Uterus (tissue), 4 donors: ENCODE measurements around the gene FPGS. TPM values are rescaled to one million over a fixed set of nuclear protein-coding genes. Genes with fewer than 3 reads are reported as not detected.
A peak's percentile ranks its signal among the peaks of the same experiment; 100 is the strongest.

Source experiments
- DNase-seq, 2 donors: peaks; one replicate each; pipeline ENCODE4 v3.0.0-alpha.2; 2019 to 2020
- H3K27ac ChIP-seq, 2 donors: fragments of 200-600 bp; sonication (generic); 1 replicate in 1 of 2; 2 replicates in 1 of 2; pipeline ENCODE4 v1.5.1; 2016 to 2018
- H3K27me3 ChIP-seq, 2 donors: fragments of 200-600 bp; sonication (generic); one replicate each; pipeline ENCODE4 v1.5.1; 2018 to 2019; ENCODE audit warnings: control low read depth in 1 of 2
- H3K36me3 ChIP-seq, 2 donors: fragments of 200-600 bp; sonication (generic); one replicate each; pipeline ENCODE4 v1.5.1; 2019; ENCODE audit warnings: control low read depth in 1 of 2
- H3K4me1 ChIP-seq, 2 donors: fragments of 200-600 bp; sonication (generic); one replicate each; pipeline ENCODE4 v1.5.1; 2018 to 2019; ENCODE audit warnings: control low read depth in 1 of 2
- H3K4me3 ChIP-seq, 2 donors: fragments of 200-600 bp; sonication (generic); 1 replicate in 1 of 2; 2 replicates in 1 of 2; pipeline ENCODE4 v1.5.1; 2018 to 2019; ENCODE audit warnings: mild to moderate bottlenecking in 1 of 2
- H3K9me3 ChIP-seq, 2 donors: fragments of 200-600 bp; sonication (generic); one replicate each; pipeline ENCODE4 v1.5.1; 2019; ENCODE audit warnings: control low read depth in 1 of 2
- POLR2A ChIP-seq, 2 donors: fragments of 450-650 bp; IDR thresholded peaks; one replicate each; pipeline ENCODE4 v1.6.1; 2016; ENCODE audit warnings: antibody characterized with exemption in 2 of 2, mild to moderate bottlenecking in 1 of 2, moderate library complexity in 1 of 2
- intact Hi-C: fragments of 100-400 bp; cut with DNase I; formaldehyde crosslinking; loops from one replicate; pipeline ENCODE4 v1.15.1; 2023; ENCODE audit warnings: low total_unique reads
- total RNA-seq, 4 donors: library from RNA; depleted of rRNA in 3 of 4; stranded (reverse); fragments of >200 nt in 3 of 4; gene quantifications; one replicate each; pipeline versions ENCODE4 v1.1.0 to v1.2.4, GENCODE V29; 2014 to 2023
- TF ChIP-seq, protein P1 (sequence below), 4 experiments: fragments of 200-600 bp in 2 of 4; fragments of 450-650 bp in 2 of 4; sonication (generic) in 2 of 4; IDR thresholded peaks; one replicate each; pipeline ENCODE4 v1.5.1; 2016 to 2019; ENCODE audit warnings: antibody characterized with exemption in 4 of 4, mild to moderate bottlenecking in 2 of 4, moderate library complexity in 1 of 4
- donor health status: DM: yes; HTN: yes; CAD: no.

FPGS gene
- 100 to 1,000 TPM in 1 of 4 donors, 10 to 100 TPM in 3; 11.5 to 128 (median 46.6) TPM for total RNA-seq

DNA sequence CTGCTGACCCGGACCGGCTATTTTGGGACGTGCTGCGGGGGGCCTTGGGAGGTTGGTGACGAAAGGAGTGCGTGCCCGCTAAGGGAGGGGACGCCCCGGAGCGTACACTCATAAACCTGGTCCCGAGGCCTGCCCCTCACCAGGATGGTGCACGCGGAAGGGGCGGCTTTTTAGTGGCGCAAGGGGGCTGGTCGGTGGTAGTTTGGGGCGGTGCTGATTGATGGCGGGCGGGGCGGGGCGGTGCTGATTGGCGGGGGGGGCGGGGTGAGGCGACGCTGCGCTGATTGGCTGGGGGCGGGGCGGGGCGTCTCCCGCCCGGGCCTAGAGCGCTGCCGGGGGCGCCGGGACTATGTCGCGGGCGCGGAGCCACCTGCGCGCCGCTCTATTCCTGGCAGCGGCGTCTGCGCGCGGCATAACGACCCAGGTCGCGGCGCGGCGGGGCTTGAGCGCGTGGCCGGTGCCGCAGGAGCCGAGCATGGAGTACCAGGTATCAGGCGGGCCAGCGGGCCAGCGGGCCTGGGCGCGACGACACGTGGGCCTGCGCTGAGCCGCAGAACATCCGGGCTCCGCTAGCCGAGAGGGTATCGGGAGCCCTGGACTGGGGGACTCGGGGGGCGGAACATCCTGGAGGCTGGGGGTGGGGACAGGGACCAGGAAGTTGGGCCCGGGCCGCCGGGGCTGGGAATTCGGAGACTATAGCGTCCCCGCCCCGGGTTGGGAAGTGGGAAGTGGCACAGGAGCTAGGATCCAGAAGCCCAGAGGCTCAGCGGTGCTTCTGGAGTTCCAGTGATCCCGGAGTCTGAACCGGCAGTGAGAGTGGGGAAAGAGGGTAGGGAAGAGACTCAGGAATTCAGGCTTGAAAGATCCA, at the start of gene FPGS:
TSS of gene FPGS (plus strand) at position 307 of the 868 bp plus-strand sequence. CDS start at position 350, 43 bp downstream.
- peak; percentile 86 to 89 for DNase-seq
- peak within 1 kb of the TSS; percentile 67 to 82 for H3K4me3 ChIP-seq
- intact Hi-C loops: no loop called here

DNA sequence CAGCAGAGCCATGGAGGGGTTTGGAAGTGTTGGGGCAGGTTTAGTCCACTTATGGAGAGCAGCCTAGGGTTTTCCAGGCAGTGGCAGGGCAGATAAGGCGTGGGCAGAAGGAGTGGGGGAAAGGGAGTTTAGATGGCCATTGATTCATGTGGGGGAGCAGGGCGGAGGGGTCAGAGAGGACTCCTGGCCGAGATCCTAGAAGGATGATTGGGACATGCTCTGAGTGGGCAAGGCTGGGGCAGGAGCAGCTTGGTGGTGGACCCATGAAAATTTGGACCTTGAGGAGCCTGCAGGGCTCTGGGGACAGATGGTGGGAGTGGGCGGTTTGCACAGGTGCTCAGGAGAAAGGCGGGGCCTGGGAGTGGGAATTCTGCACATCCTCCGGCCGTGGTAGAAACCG, 49.5 kb upstream of the FPGS start:
- H3K27me3 ChIP-seq: peaks cover 0 to 8% of the 10 kb centered on the region in 2 donors
- DNase-seq: no peak
- no peaks in the 10 kb centered on the region for H3K9me3 ChIP-seq
- no peak overlapping the region for H3K27ac ChIP-seq
- peaks cover 0 to 9% of the 10 kb centered on the region in 2 donors for H3K4me1 ChIP-seq
- H3K4me3 ChIP-seq: no peak overlapping the region
- TF ChIP-seq, protein P1, sequence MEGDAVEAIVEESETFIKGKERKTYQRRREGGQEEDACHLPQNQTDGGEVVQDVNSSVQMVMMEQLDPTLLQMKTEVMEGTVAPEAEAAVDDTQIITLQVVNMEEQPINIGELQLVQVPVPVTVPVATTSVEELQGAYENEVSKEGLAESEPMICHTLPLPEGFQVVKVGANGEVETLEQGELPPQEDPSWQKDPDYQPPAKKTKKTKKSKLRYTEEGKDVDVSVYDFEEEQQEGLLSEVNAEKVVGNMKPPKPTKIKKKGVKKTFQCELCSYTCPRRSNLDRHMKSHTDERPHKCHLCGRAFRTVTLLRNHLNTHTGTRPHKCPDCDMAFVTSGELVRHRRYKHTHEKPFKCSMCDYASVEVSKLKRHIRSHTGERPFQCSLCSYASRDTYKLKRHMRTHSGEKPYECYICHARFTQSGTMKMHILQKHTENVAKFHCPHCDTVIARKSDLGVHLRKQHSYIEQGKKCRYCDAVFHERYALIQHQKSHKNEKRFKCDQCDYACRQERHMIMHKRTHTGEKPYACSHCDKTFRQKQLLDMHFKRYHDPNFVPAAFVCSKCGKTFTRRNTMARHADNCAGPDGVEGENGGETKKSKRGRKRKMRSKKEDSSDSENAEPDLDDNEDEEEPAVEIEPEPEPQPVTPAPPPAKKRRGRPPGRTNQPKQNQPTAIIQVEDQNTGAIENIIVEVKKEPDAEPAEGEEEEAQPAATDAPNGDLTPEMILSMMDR (IDR thresholded peaks at IDR 0.05): no peak
- no peak for TF ChIP-seq POLR2A (IDR thresholded peaks at IDR 0.05)
- no peaks in the 10 kb centered on the region for H3K36me3 ChIP-seq
- intact Hi-C loops: no loop called here

More for the DNA sequence above, at the start of gene FPGS:
- H3K9me3 ChIP-seq: no peaks in the 10 kb centered on the region
- TF ChIP-seq, protein P1 (IDR thresholded peaks at IDR 0.05): peak in 1 of 4 experiments; percentile 21
- TF ChIP-seq POLR2A (IDR thresholded peaks at IDR 0.05): peak in 1 of 2 donors; percentile 87
- peaks cover 0 to 13% of the 10 kb centered on the region in 2 donors for H3K4me1 ChIP-seq
- H3K36me3 ChIP-seq: no peaks in the 10 kb centered on the region
- H3K27me3 ChIP-seq: no peaks in the 10 kb centered on the region
- H3K27ac ChIP-seq: peak within 1 kb of the TSS; percentile 93 to 94

GRCh38 chr9:127753622-127754021, 49.1 kb upstream of the FPGS start:
- H3K36me3 ChIP-seq: no peaks in the 10 kb centered on the region
- no peak overlapping the region for H3K27ac ChIP-seq
- no peaks in the 10 kb centered on the region for H3K9me3 ChIP-seq
- peaks cover 0 to 9% of the 10 kb centered on the region in 2 donors for H3K4me1 ChIP-seq
- no peak for TF ChIP-seq POLR2A (IDR thresholded peaks at IDR 0.05)
- TF ChIP-seq, protein P1 (IDR thresholded peaks at IDR 0.05): no peak
- no peak for DNase-seq
- intact Hi-C loops: no loop called here
- peaks cover 0 to 8% of the 10 kb centered on the region in 2 donors for H3K27me3 ChIP-seq
- H3K4me3 ChIP-seq: no peak overlapping the region

- Histone ChIP-seq H3K27me3 (peaks cover 0 to 8% of the 10 kb centered on the region in 2 donors), H3K4me1 (peaks cover 0 to 9% of the 10 kb centered on the region in 2 donors), H3K4me3 (no peak overlapping the region), H3K36me3 (no peaks in the 10 kb centered on the region), H3K9me3 (no peaks in the 10 kb centered on the region), H3K27ac (no peak overlapping the region)
- intact Hi-C loops: no loop called here
- TF ChIP-seq, protein P1 (IDR thresholded peaks at IDR 0.05): no peak
- TF ChIP-seq POLR2A (IDR thresholded peaks at IDR 0.05): no peak
- no peak for DNase-seq
Measured at GRCh38 chr9:127754099-127755060, 48.3 kb upstream of the FPGS start.
